Activated CD8-positive, alpha-beta T cell treated with anti-CD3 and anti-CD28 coated beads, Interleukin-2, amount 10 ng/mL, durations not matched to agents 7 days and 5 days (primary cell): ENCODE data around the gene KIF1A. TPM values are rescaled to one million over a fixed set of nuclear protein-coding genes. Genes with fewer than 3 reads are reported as not detected.

Experiments used
- ATAC-seq: fragments of 150-1000 bp; cut with Tn5 transposase; one replicate; pipeline ENCODE4 v1.10.0; 2021; ENCODE audit warnings: moderate library complexity
- CTCF ChIA-PET: fragments of 350-600 bp; sonication (Branson Sonifier 250); formaldehyde crosslinking; loops from one replicate; lab custom pipeline; 2021; ENCODE audit warnings: antibody characterized with exemption; lab: Charles Lee
- POLR2A ChIA-PET: fragments of 350-600 bp; sonication (Branson Sonifier 250); formaldehyde crosslinking; loops from one replicate; lab custom pipeline; 2021; ENCODE audit warnings: antibody characterized with exemption; lab: Charles Lee
- DNase-seq: peaks from one replicate; pipeline ENCODE4 v3.0.0-alpha.2; 2020
- H3K27ac Mint-ChIP-seq: one replicate; pipeline ENCODE4 v1.8.0; 2021; ENCODE audit warnings: mild to moderate bottlenecking, mixed read lengths
- H3K27me3 Mint-ChIP-seq: one replicate; pipeline ENCODE4 v1.8.0; 2021; ENCODE audit warnings: low read depth, mixed read lengths
- H3K36me3 Mint-ChIP-seq: one replicate; pipeline ENCODE4 v1.8.0; 2021; ENCODE audit warnings: low read depth, mixed read lengths
- H3K4me1 Mint-ChIP-seq: one replicate; pipeline ENCODE4 v1.8.0; 2021; ENCODE audit warnings: low read depth, mixed read lengths
- H3K4me3 Mint-ChIP-seq: one replicate; pipeline ENCODE4 v1.8.0; 2021; ENCODE audit warnings: mild to moderate bottlenecking, mixed read lengths
- H3K9me3 Mint-ChIP-seq: one replicate; pipeline ENCODE4 v1.8.0; 2022; ENCODE audit warnings: mixed read lengths; ENCODE audit not compliant: insufficient read depth
- total RNA-seq, 2 experiments: library from RNA; stranded (reverse); gene quantifications; one replicate each; pipeline ENCODE4 v1.2.3, GENCODE V29; 2021

KIF1A gene
- total RNA-seq, 2 experiments from 2014 or later = 0.81 to 1.5 TPM

GRCh38 chr2:240793313-240794177 lies 26.5 kb downstream of the KIF1A start:
- H3K9me3 Mint-ChIP-seq = no peaks in the 10 kb centered on the region
- CTCF ChIA-PET = interaction anchor here (0.8 kb wide), 1 partner anchor 279 kb away, joined by 3 read pairs; no protein-coding TSS in a partner anchor
- H3K36me3 Mint-ChIP-seq = no peaks in the 10 kb centered on the region
- no peak overlapping the region for H3K4me3 Mint-ChIP-seq
- POLR2A ChIA-PET = no interaction called here
- no peak overlapping the region for H3K27ac Mint-ChIP-seq
- H3K27me3 Mint-ChIP-seq = no peaks in the 10 kb centered on the region
- no peaks in the 10 kb centered on the region for H3K4me1 Mint-ChIP-seq
- ATAC-seq (no peak), DNase-seq (no peak)

GRCh38 chr2:240792629-240793312 lies 27.2 kb downstream of the KIF1A start:
- ChIA-PET POLR2A (no interaction called here), CTCF (no interaction called here)
- Mint-ChIP-seq H3K27ac (no peak overlapping the region), H3K9me3 (no peaks in the 10 kb centered on the region), H3K36me3 (no peaks in the 10 kb centered on the region), H3K4me1 (no peaks in the 10 kb centered on the region), H3K4me3 (no peak overlapping the region), H3K27me3 (no peaks in the 10 kb centered on the region)
- no peak for DNase-seq
- ATAC-seq = no peak

GRCh38 chr2:240791821-240792628 lies 28.0 kb downstream of the KIF1A start:
- ATAC-seq (no peak), DNase-seq (no peak)
- Mint-ChIP-seq H3K36me3 (no peaks in the 10 kb centered on the region), H3K9me3 (no peaks in the 10 kb centered on the region), H3K27ac (no peak overlapping the region), H3K27me3 (no peaks in the 10 kb centered on the region), H3K4me1 (no peaks in the 10 kb centered on the region), H3K4me3 (no peak overlapping the region)
- ChIA-PET CTCF (no interaction called here), POLR2A (no interaction called here)

GRCh38 chr2:240791221-240791800 lies 28.7 kb downstream of the KIF1A start:
- CTCF ChIA-PET = no interaction called here
- Mint-ChIP-seq H3K36me3 (no peaks in the 10 kb centered on the region), H3K4me3 (no peak overlapping the region), H3K4me1 (no peaks in the 10 kb centered on the region), H3K9me3 (no peaks in the 10 kb centered on the region), H3K27me3 (no peaks in the 10 kb centered on the region), H3K27ac (no peak overlapping the region)
- ATAC-seq (no peak), DNase-seq (no peak)
- POLR2A ChIA-PET = no interaction called here

GRCh38 chr2:240790370-240791220 lies 29.4 kb downstream of the KIF1A start:
- CTCF ChIA-PET = no interaction called here
- ATAC-seq (no peak), DNase-seq (no peak)
- H3K4me3 Mint-ChIP-seq = no peak overlapping the region
- no peaks in the 10 kb centered on the region for H3K36me3 Mint-ChIP-seq
- POLR2A ChIA-PET = no interaction called here
- no peaks in the 10 kb centered on the region for H3K27me3 Mint-ChIP-seq
- no peak overlapping the region for H3K27ac Mint-ChIP-seq
- no peaks in the 10 kb centered on the region for H3K4me1 Mint-ChIP-seq
- no peaks in the 10 kb centered on the region for H3K9me3 Mint-ChIP-seq

GRCh38 chr2:240789501-240790369 lies 30.3 kb downstream of the KIF1A start:
- no peaks in the 10 kb centered on the region for H3K9me3 Mint-ChIP-seq
- ChIA-PET POLR2A (no interaction called here), CTCF (no interaction called here)
- H3K27ac Mint-ChIP-seq = no peak overlapping the region
- H3K4me3 Mint-ChIP-seq = no peak overlapping the region
- DNase-seq (no peak), ATAC-seq (no peak)
- H3K36me3 Mint-ChIP-seq = no peaks in the 10 kb centered on the region
- H3K4me1 Mint-ChIP-seq = no peaks in the 10 kb centered on the region
- H3K27me3 Mint-ChIP-seq = no peaks in the 10 kb centered on the region

- ATAC-seq (no peak), DNase-seq (no peak)
- no peaks in the 10 kb centered on the region for H3K9me3 Mint-ChIP-seq
- no peak overlapping the region for H3K27ac Mint-ChIP-seq
- no peaks in the 10 kb centered on the region for H3K36me3 Mint-ChIP-seq
- no peaks in the 10 kb centered on the region for H3K27me3 Mint-ChIP-seq
- H3K4me3 Mint-ChIP-seq = no peak overlapping the region
- no peaks in the 10 kb centered on the region for H3K4me1 Mint-ChIP-seq
- POLR2A ChIA-PET = no interaction called here
- CTCF ChIA-PET = no interaction called here
Observed at GRCh38 chr2:240789051-240789453, 31.0 kb downstream of the KIF1A start.

- Mint-ChIP-seq H3K4me1 (no peaks in the 10 kb centered on the region), H3K9me3 (no peaks in the 10 kb centered on the region), H3K4me3 (no peak overlapping the region), H3K27ac (no peak overlapping the region), H3K27me3 (no peaks in the 10 kb centered on the region), H3K36me3 (no peaks in the 10 kb centered on the region)
- no peak for ATAC-seq
- POLR2A ChIA-PET = no interaction called here
- CTCF ChIA-PET = no interaction called here
- no peak for DNase-seq
Observed at GRCh38 chr2:240788482-240788881, 31.5 kb downstream of the KIF1A start.

- no peaks in the 10 kb centered on the region for H3K9me3 Mint-ChIP-seq
- CTCF ChIA-PET = no interaction called here
- H3K36me3 Mint-ChIP-seq = no peaks in the 10 kb centered on the region
- H3K4me3 Mint-ChIP-seq = no peak overlapping the region
- no peaks in the 10 kb centered on the region for H3K4me1 Mint-ChIP-seq
- POLR2A ChIA-PET = interaction anchor here (0.6 to 1.1 kb wide), 2 partner anchors 21 to 639 kb away, joined by 3 read pairs; no protein-coding TSS in a partner anchor
- no peak overlapping the region for H3K27ac Mint-ChIP-seq
- H3K27me3 Mint-ChIP-seq = no peaks in the 10 kb centered on the region
- ATAC-seq = no peak
- no peak for DNase-seq
Observed at GRCh38 chr2:240787521-240788472, 32.2 kb downstream of the KIF1A start.
